Measurements from ENCODE around the gene CHRNB2.

DNA sequence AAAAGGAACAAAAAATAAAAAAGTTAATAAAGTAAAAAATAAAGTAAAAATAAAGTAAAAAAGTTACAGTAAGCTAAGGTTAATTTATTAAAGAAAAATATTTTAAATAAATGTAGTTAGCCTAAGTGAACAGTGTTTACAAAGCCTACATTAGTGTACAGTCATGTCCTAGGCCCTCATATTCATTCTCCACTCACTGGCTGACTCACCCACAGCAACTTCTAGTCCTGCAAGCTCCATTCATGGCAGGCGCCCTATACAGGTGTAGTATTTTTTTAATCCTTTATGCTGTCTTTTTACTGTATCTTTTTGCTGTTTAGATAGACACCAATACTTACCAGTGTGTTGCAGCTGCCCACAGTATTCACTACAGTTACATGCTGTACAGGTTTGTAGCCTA is 28.0 kb downstream of the CHRNB2 start:
- no peak for TF ChIP-seq POLR2A (IDR thresholded peaks at IDR 0.05; ENCODE audit: low read depth)
- TF ChIP-seq, protein P1, sequence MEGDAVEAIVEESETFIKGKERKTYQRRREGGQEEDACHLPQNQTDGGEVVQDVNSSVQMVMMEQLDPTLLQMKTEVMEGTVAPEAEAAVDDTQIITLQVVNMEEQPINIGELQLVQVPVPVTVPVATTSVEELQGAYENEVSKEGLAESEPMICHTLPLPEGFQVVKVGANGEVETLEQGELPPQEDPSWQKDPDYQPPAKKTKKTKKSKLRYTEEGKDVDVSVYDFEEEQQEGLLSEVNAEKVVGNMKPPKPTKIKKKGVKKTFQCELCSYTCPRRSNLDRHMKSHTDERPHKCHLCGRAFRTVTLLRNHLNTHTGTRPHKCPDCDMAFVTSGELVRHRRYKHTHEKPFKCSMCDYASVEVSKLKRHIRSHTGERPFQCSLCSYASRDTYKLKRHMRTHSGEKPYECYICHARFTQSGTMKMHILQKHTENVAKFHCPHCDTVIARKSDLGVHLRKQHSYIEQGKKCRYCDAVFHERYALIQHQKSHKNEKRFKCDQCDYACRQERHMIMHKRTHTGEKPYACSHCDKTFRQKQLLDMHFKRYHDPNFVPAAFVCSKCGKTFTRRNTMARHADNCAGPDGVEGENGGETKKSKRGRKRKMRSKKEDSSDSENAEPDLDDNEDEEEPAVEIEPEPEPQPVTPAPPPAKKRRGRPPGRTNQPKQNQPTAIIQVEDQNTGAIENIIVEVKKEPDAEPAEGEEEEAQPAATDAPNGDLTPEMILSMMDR (IDR thresholded peaks at IDR 0.05) = no peak

Data from esophagus muscularis mucosa (tissue), 3 donors.